Glutamatergic neuron (in vitro differentiated cells): ENCODE results near the gene ZMYM2. TPM values are rescaled to one million over a fixed set of nuclear protein-coding genes. Genes with fewer than 3 reads are reported as not detected.

Experiments
- DNase-seq: peaks from one replicate; pipeline ENCODE4 v3.0.0; 2022
- H3K27ac Mint-ChIP-seq: one replicate; pipeline ENCODE4 v1.8.0; 2020; ENCODE audit warnings: mild to moderate bottlenecking, mixed read lengths, inconsistent platforms; ENCODE audit not compliant: unreplicated experiment
- H3K27me3 Mint-ChIP-seq: one replicate; pipeline ENCODE4 v1.8.0; 2020; ENCODE audit warnings: mild to moderate bottlenecking, moderate library complexity, mixed read lengths, inconsistent platforms; ENCODE audit not compliant: unreplicated experiment
- H3K36me3 Mint-ChIP-seq: one replicate; pipeline ENCODE4 v1.8.0; 2020; ENCODE audit warnings: mild to moderate bottlenecking, mixed read lengths, inconsistent platforms; ENCODE audit not compliant: unreplicated experiment
- H3K4me1 Mint-ChIP-seq: one replicate; pipeline ENCODE4 v1.8.0; 2020; ENCODE audit warnings: mild to moderate bottlenecking, low read depth, mixed read lengths, inconsistent platforms; ENCODE audit not compliant: unreplicated experiment
- H3K4me3 Mint-ChIP-seq: one replicate; pipeline ENCODE4 v1.8.0; 2020; ENCODE audit warnings: mild to moderate bottlenecking, mixed read lengths, inconsistent platforms; ENCODE audit not compliant: unreplicated experiment
- H3K9me3 Mint-ChIP-seq: one replicate; pipeline ENCODE4 v1.8.0; 2020; ENCODE audit warnings: mild to moderate bottlenecking, moderate library complexity, mixed read lengths, inconsistent platforms; ENCODE audit not compliant: unreplicated experiment
- total RNA-seq: library from RNA; stranded (reverse); fragmentation: NEBNext Ultra II Directional; extraction: Animal tissue kit (Norgen Biotek cat#: 25700); gene quantifications from one replicate; pipeline ENCODE4 v1.2.1, GENCODE V29; 2021; ENCODE audit not compliant: unreplicated experiment
- TF ChIP-seq, protein P1 (sequence below): fragments of 200-600 bp; sonication (generic); IDR thresholded peaks from one replicate; pipeline ENCODE4 v1.5.0; 2021; ENCODE audit not compliant: partially characterized antibody, unreplicated experiment

Gene ZMYM2
- total RNA-seq, 1 donor from 2014 or later: 215 TPM

DNA sequence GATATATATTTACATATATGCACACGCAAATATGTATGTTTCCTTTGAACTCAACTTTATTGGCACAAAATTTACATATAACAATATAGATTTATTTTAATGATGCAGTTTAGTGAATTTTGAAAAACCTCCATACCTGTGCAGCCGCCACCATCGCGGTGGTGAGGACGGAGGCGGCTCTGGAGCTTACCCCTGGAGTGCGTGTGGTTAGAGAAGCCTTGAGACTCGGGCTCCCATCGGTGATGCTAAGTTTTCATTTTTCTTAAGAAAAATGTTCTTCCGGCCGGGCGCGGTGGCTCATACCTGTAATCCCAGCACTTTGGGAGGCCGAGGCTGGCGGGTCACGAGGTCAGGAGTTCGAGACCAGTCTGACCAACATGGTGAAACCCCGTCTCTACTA is 170.5 kb downstream of the ZMYM2 start:
- Mint-ChIP-seq H3K4me1 (no peaks in the 10 kb centered on the region), H3K27ac (no peak overlapping the region), H3K4me3 (no peak overlapping the region), H3K36me3 (no peaks in the 10 kb centered on the region), H3K27me3 (peaks cover 7% of the 10 kb centered on the region), H3K9me3 (no peaks in the 10 kb centered on the region)
- TF ChIP-seq, protein P1, sequence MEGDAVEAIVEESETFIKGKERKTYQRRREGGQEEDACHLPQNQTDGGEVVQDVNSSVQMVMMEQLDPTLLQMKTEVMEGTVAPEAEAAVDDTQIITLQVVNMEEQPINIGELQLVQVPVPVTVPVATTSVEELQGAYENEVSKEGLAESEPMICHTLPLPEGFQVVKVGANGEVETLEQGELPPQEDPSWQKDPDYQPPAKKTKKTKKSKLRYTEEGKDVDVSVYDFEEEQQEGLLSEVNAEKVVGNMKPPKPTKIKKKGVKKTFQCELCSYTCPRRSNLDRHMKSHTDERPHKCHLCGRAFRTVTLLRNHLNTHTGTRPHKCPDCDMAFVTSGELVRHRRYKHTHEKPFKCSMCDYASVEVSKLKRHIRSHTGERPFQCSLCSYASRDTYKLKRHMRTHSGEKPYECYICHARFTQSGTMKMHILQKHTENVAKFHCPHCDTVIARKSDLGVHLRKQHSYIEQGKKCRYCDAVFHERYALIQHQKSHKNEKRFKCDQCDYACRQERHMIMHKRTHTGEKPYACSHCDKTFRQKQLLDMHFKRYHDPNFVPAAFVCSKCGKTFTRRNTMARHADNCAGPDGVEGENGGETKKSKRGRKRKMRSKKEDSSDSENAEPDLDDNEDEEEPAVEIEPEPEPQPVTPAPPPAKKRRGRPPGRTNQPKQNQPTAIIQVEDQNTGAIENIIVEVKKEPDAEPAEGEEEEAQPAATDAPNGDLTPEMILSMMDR: no peak
- DNase-seq: no peak

DNA sequence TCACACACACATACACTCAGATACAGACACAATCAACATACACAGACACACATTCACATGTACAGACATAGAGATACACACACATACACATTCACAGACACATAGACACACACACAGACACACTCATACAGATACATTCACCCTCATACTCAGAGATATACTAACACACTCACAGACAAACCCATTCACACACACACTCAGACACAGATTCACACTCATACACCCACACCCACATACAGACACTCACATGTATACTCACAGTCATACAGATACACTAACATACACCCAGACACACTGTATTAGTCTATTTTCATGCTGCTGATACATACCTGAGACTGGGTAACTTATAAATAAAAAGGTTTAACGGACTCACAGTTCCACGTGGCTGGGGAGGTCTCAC is 171.5 kb downstream of the ZMYM2 start:
- DNase-seq: no peak
- Mint-ChIP-seq H3K36me3 (no peaks in the 10 kb centered on the region), H3K9me3 (peaks cover 2% of the 10 kb centered on the region), H3K27ac (no peak overlapping the region), H3K4me1 (no peaks in the 10 kb centered on the region), H3K4me3 (no peak overlapping the region), H3K27me3 (peaks cover 4% of the 10 kb centered on the region)
- TF ChIP-seq, protein P1: no peak

DNA sequence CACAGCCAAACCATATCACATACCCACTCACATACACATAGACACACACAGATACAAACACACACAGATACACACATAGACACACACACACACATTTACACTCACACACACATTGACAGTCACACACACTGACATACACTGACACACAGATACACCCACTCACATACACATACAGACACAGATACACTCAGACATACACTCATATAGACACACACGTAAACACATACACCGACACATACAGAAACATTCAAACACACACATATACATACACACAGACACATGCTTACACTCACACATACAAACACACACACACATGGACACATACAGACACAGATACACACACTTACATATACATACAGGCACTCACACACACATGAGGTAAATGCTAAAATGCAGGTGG is 172.1 kb downstream of the ZMYM2 start:
- DNase-seq: no peak
- H3K4me3 Mint-ChIP-seq: no peak overlapping the region
- TF ChIP-seq, protein P1: no peak
- peaks cover 3% of the 10 kb centered on the region for H3K27me3 Mint-ChIP-seq
- no peaks in the 10 kb centered on the region for H3K36me3 Mint-ChIP-seq
- H3K27ac Mint-ChIP-seq: no peak overlapping the region
- H3K4me1 Mint-ChIP-seq: no peaks in the 10 kb centered on the region
- peaks cover 2% of the 10 kb centered on the region for H3K9me3 Mint-ChIP-seq

DNA sequence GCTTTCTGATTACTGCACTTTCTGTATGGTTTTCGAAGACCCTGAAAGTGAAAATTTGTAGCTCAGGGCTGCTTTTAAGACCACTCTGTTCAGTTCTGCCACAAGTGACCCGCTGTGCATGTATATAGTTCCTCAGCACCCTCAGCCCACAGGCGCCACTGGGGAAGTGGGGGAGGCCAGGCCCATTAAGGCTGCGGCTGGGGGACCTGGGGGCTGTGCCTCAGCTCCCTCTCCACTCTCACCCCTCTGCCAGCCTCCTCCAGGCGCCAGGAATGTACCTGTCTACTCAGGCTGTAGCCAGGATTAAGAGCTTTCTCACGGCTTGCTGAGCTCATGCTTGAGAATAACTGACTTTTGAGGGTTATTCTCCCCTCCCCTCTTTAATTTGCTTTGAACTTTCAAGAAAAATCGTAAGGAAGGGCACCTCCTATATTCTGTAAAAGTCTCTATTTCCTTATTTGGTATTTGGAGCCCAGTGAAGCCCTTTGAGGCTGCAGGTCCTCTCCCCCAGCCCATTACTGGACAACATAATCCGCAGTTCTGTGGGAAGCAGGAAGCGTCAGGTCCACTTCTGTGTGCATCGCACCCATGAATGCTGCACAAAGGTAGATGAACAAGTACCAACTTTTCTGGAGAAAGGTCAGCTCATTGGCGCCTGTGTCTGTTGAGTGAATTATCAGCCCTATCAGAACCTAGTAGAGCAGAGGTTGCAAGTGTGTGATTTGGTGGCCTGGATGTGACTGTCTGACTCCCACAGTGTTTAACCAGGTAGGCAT is 172.7 kb downstream of the ZMYM2 start:
- H3K27ac Mint-ChIP-seq: no peak overlapping the region

More for the DNA sequence above, 172.7 kb downstream of the ZMYM2 start:
- H3K4me1 Mint-ChIP-seq: no peaks in the 10 kb centered on the region
- no peak for DNase-seq
- H3K4me3 Mint-ChIP-seq: no peak overlapping the region
- TF ChIP-seq, protein P1: no peak
- H3K9me3 Mint-ChIP-seq: peaks cover 2% of the 10 kb centered on the region
- peaks cover 3% of the 10 kb centered on the region for H3K27me3 Mint-ChIP-seq
- no peaks in the 10 kb centered on the region for H3K36me3 Mint-ChIP-seq
